HCT116 (cell line): ENCODE measurements around the gene MME. TPM values are rescaled to one million over a fixed set of nuclear protein-coding genes. Genes with fewer than 3 reads are reported as not detected.

Experiments
- ATAC-seq: fragments of 200-7000 bp; cut with Tn5 transposase; 2 replicates; pipeline ENCODE4 v1.9.1; 2020; ENCODE audit warnings: mild to moderate bottlenecking, moderate library complexity
- BruUV-seq: library from RNA; stranded (reverse); fragments of 400-500 nt; replicated peaks from 2 replicates; lab custom pipeline; 2021; lab: Mats Ljungman, UMichigan
- CTCF ChIA-PET: fragments of 300-600 bp; sonication (Branson Sonifier 250); formaldehyde crosslinking; loops from one replicate; lab custom pipeline; 2021; ENCODE audit warnings: antibody characterized with exemption; lab: Charles Lee
- POLR2A ChIA-PET: fragments of 300-600, 350-600 bp; sonication (Branson Sonifier 250); formaldehyde crosslinking; loops from one replicate; lab custom pipeline; 2021; ENCODE audit warnings: antibody characterized with exemption; lab: Charles Lee
- RAD21 ChIA-PET, 2 experiments: fragments of 300-600 bp; sonication (Branson Sonifier 250); formaldehyde crosslinking; loops; one replicate each; lab custom pipeline; 2023; ENCODE audit warnings: low total read pairs in 2 of 2; ENCODE audit not compliant: uncharacterized antibody in 2 of 2, unreplicated experiment in 2 of 2, low non-redundant PET in 1 of 2; lab: Charles Lee
- DNase-seq: peaks from one replicate; pipeline ENCODE4 v3.0.0-alpha.2; 2010; ENCODE audit warnings: low read depth, low spot score
- H2AFZ ChIP-seq: fragments of 200-600 bp; shearing (Covaris generic), sonication (generic); 2 replicates; pipeline ENCODE4 v1.6.1; 2017; ENCODE audit warnings: low read depth, mixed run types, mixed read lengths, antibody characterized with exemption, low read length; ENCODE audit not compliant: poor library complexity, severe bottlenecking
- H3K27ac ChIP-seq: 2 replicates; pipeline ENCODE4 v1.5.1; 2012; ENCODE audit warnings: low read depth, low read length
- H3K27me3 ChIP-seq: fragments of 200-600 bp; sonication (generic); 2 replicates; pipeline ENCODE4 v1.6.1; 2016; ENCODE audit warnings: mixed run types, low read length, mixed read lengths; ENCODE audit not compliant: insufficient read depth
- H3K36me3 ChIP-seq, 2 experiments: fragments of 200-500 bp in 1 of 2; fragments of 200-600 bp in 1 of 2; sonication (Bioruptor generic) in 1 of 2; sonication (generic) in 1 of 2; 2 replicates each; pipeline versions ENCODE4 v1.5.1 to v1.6.1; 2014 to 2016; ENCODE audit warnings: low read length in 2 of 2, inconsistent platforms in 1 of 2, mixed read lengths in 1 of 2, mixed run types in 1 of 2; ENCODE audit not compliant: insufficient read depth in 2 of 2, control insufficient read depth in 1 of 2
- H3K4me1 ChIP-seq, 2 experiments: fragments of 200-600 bp in 1 of 2; sonication (generic) in 1 of 2; 2 replicates each; pipeline versions ENCODE4 v1.5.1 to v1.6.1; 2012 to 2017; ENCODE audit warnings: low read length in 2 of 2, inconsistent platforms in 1 of 2, mild to moderate bottlenecking in 1 of 2, mixed read lengths in 1 of 2, mixed run types in 1 of 2, moderate library complexity in 1 of 2; ENCODE audit not compliant: insufficient read depth in 2 of 2, control insufficient read depth in 1 of 2
- H3K4me2 ChIP-seq: fragments of 200-600 bp; sonication (generic); 2 replicates; pipeline ENCODE4 v1.6.1; 2017; ENCODE audit warnings: mixed run types, low read length, mixed read lengths
- H3K4me3 ChIP-seq, 2 experiments: fragments of 200-600 bp in 1 of 2; sonication (generic) in 1 of 2; replicated peaks in 1 of 2; 2 replicates each; pipeline ENCODE4 v1.5.1; 2011 to 2016; ENCODE audit warnings: low read length in 2 of 2, control low read depth in 1 of 2, low read depth in 1 of 2, mild to moderate bottlenecking in 1 of 2, mixed read lengths in 1 of 2, mixed run types in 1 of 2
- H3K79me2 ChIP-seq: fragments of 200-600 bp; sonication (generic); 2 replicates; pipeline ENCODE4 v1.6.1; 2017; ENCODE audit warnings: mild to moderate bottlenecking, mixed run types, low read length, moderate library complexity, mixed read lengths; ENCODE audit not compliant: insufficient read depth
- H3K9ac ChIP-seq: fragments of 200-600 bp; sonication (generic); 2 replicates; pipeline ENCODE4 v1.6.1; 2016; ENCODE audit warnings: low read length, mixed read lengths
- H3K9me2 ChIP-seq: fragments of 200-600 bp; sonication (generic), shearing (Covaris generic); 2 replicates; pipeline ENCODE4 v1.6.1; 2017; ENCODE audit warnings: mixed run types, mild to moderate bottlenecking, moderate library complexity; ENCODE audit not compliant: insufficient read depth
- H3K9me3 ChIP-seq, 2 experiments: fragments of 200-500 bp in 1 of 2; fragments of 200-600 bp in 1 of 2; sonication (Bioruptor generic) in 1 of 2; sonication (generic) in 1 of 2; 2 replicates each; pipeline ENCODE4 v1.6.1; 2014 to 2017; ENCODE audit warnings: low read length in 2 of 2, mixed read lengths in 2 of 2, inconsistent platforms in 1 of 2, low read depth in 1 of 2, mild to moderate bottlenecking in 1 of 2, mixed run types in 1 of 2, moderate library complexity in 1 of 2; ENCODE audit not compliant: control insufficient read depth in 1 of 2, insufficient read depth in 1 of 2
- H4K20me1 ChIP-seq: fragments of 200-600 bp; sonication (generic), shearing (Covaris generic); 2 replicates; pipeline ENCODE4 v1.6.1; 2017; ENCODE audit warnings: mixed run types, mild to moderate bottlenecking, moderate library complexity; ENCODE audit not compliant: insufficient read depth
- ATF3 ChIP-seq: IDR thresholded peaks from 2 replicates; pipeline ENCODE4 v1.6.1; 2012
- CBX3 ChIP-seq: IDR thresholded peaks from 2 replicates; pipeline ENCODE4 v1.6.1; 2012; ENCODE audit warnings: low read depth
- CEBPB ChIP-seq: IDR thresholded peaks from 2 replicates; pipeline ENCODE4 v1.6.1; 2012; ENCODE audit warnings: low read depth
- CTCF ChIP-seq, 3 experiments: fragments of 200-600 bp in 1 of 3; sonication (generic) in 1 of 3; IDR thresholded peaks in 2 of 3; conservative IDR thresholded peaks in 1 of 3; 2 replicates each; pipeline ENCODE4 v1.5.1; 2012 to 2017; ENCODE audit warnings: low read depth in 2 of 3, low read length in 2 of 3, antibody characterized with exemption in 1 of 3, borderline replicate concordance in 1 of 3, control low read depth in 1 of 3, mild to moderate bottlenecking in 1 of 3, mixed read lengths in 1 of 3, mixed run types in 1 of 3, moderate library complexity in 1 of 3; ENCODE audit not compliant: insufficient read depth in 1 of 3
- ELF1 ChIP-seq: IDR thresholded peaks from 2 replicates; pipeline ENCODE4 v1.6.1; 2012; ENCODE audit warnings: low read depth, borderline replicate concordance
- EZH2phosphoT487 ChIP-seq: fragments of 200-600 bp; IDR thresholded peaks from 2 replicates; pipeline ENCODE4 v1.6.1; 2018; ENCODE audit warnings: antibody characterized with exemption, borderline replicate concordance
- FOSL1 ChIP-seq: IDR thresholded peaks from 2 replicates; pipeline ENCODE4 v1.6.1; 2012; ENCODE audit warnings: low read depth
- JUND ChIP-seq: IDR thresholded peaks from 2 replicates; pipeline ENCODE4 v1.6.1; 2012
- MAX ChIP-seq: IDR thresholded peaks from 2 replicates; pipeline ENCODE4 v1.6.1; 2012
- POLR2A ChIP-seq: IDR thresholded peaks from 2 replicates; pipeline ENCODE4 v1.7.0; 2011; ENCODE audit warnings: borderline replicate concordance; ENCODE audit not compliant: insufficient read depth, insufficient read length; ENCODE audit errors: extremely low read depth
- RAD21 ChIP-seq: IDR thresholded peaks from 2 replicates; pipeline ENCODE4 v1.6.1; 2012; ENCODE audit warnings: low read depth, mild to moderate bottlenecking
- SP1 ChIP-seq: IDR thresholded peaks from 2 replicates; pipeline ENCODE4 v1.6.1; 2012; ENCODE audit warnings: low read depth
- SRF ChIP-seq: IDR thresholded peaks from 2 replicates; pipeline ENCODE4 v1.6.1; 2012; ENCODE audit warnings: low read depth
- TCF7L2 ChIP-seq: IDR thresholded peaks from 2 replicates; pipeline ENCODE4 v1.7.0; 2011; ENCODE audit warnings: borderline replicate concordance, inconsistent platforms; ENCODE audit not compliant: insufficient read depth, insufficient read length; ENCODE audit errors: extremely low read depth
- YY1 ChIP-seq: IDR thresholded peaks from 2 replicates; pipeline ENCODE4 v1.6.1; 2011; ENCODE audit warnings: low read length, low read depth, moderate library complexity, mild to moderate bottlenecking; ENCODE audit not compliant: insufficient replicate concordance; ENCODE audit errors: extremely low read depth
- ZFX ChIP-seq: fragments of 450-650 bp; IDR thresholded peaks from 2 replicates; pipeline ENCODE4 v1.6.1; 2017
- ZNF274 ChIP-seq: fragments of 200-500 bp; sonication (Bioruptor generic); IDR thresholded peaks from 2 replicates; pipeline ENCODE4 v1.6.1; 2014; ENCODE audit warnings: mild to moderate bottlenecking, low read depth, low read length, inconsistent platforms
- intact Hi-C: fragments of 100-400 bp; cut with micrococcal nuclease; formaldehyde crosslinking; loops from 2 replicates; pipeline ENCODE4 v1.10.0; 2022
- total RNA-seq: library from RNA; stranded (reverse); gene quantifications from one replicate; pipeline ENCODE4 v1.2.1, GENCODE V29; 2021; ENCODE audit not compliant: unreplicated experiment

MME gene
- total RNA-seq, 1 experiment from 2014 or later: 0.34 TPM

GRCh38 chr3:155069729-155070128 is 10.4 kb upstream of the MME start:
- ChIA-PET POLR2A (no interaction called here), RAD21 (no interaction called here), CTCF (no interaction called here)
- Histone ChIP-seq H3K27me3 (no peaks in the 10 kb centered on the region), H3K4me2 (no peak overlapping the region), H3K4me3 (no peak overlapping the region), H4K20me1 (no peaks in the 10 kb centered on the region), H3K9ac (no peak overlapping the region), H3K4me1 (peaks cover 0 to 4% of the 10 kb centered on the region in 2 experiments; a peak in 1 of 4 replicates), H3K27ac (no peak overlapping the region), H2AFZ (no peak overlapping the region), H3K36me3 (no peaks in the 10 kb centered on the region), H3K9me3 (no peaks in the 10 kb centered on the region), H3K79me2 (no peaks in the 10 kb centered on the region), H3K9me2 (no peaks in the 10 kb centered on the region)
- BruUV-seq: no TSS peak
- no peak for TF ChIP-seq ZFX
- no peak for TF ChIP-seq CBX3
- TF ChIP-seq RAD21: no peak
- TF ChIP-seq EZH2phosphoT487: no peak
- no peak for TF ChIP-seq POLR2A
- no peak for TF ChIP-seq CEBPB
- TF ChIP-seq SRF: no peak
- TF ChIP-seq MAX: no peak
- no peak for TF ChIP-seq FOSL1
- TF ChIP-seq ELF1: no peak
- TF ChIP-seq JUND: no peak
- no peak for TF ChIP-seq YY1
- no peak for TF ChIP-seq ATF3
- TF ChIP-seq ZNF274: no peak
- TF ChIP-seq SP1: no peak
- TF ChIP-seq CTCF (IDR thresholded peaks at IDR 0.05 in 2 of 3, conservative IDR thresholded peaks at IDR 0.05 in 1 of 3; ENCODE audit: borderline replicate concordance in 1 of 3, insufficient read depth in 1 of 3, low read depth in 2 of 3, low read length in 2 of 3): no peak
- TF ChIP-seq TCF7L2: no peak
- ATAC-seq (no peak), DNase-seq (no peak)
- intact Hi-C loops: no loop called here
